Testis (tissue), 2 donors: ENCODE measurements around the gene PTPN2.

Source experiments
- POLR2A ChIP-seq: fragments of 450-650 bp; IDR thresholded peaks from one replicate; pipeline ENCODE4 v1.6.1; 2017; ENCODE audit warnings: antibody characterized with exemption, mild to moderate bottlenecking, moderate library complexity
- TF ChIP-seq, protein P1 (sequence below), 3 experiments: fragments of 450-650 bp in 2 of 3; fragments of 200-600 bp in 1 of 3; sonication (generic) in 1 of 3; IDR thresholded peaks; one replicate each; pipeline ENCODE4 v1.5.1; 2016 to 2019; ENCODE audit warnings: antibody characterized with exemption in 3 of 3, mild to moderate bottlenecking in 2 of 3, moderate library complexity in 1 of 3

DNA sequence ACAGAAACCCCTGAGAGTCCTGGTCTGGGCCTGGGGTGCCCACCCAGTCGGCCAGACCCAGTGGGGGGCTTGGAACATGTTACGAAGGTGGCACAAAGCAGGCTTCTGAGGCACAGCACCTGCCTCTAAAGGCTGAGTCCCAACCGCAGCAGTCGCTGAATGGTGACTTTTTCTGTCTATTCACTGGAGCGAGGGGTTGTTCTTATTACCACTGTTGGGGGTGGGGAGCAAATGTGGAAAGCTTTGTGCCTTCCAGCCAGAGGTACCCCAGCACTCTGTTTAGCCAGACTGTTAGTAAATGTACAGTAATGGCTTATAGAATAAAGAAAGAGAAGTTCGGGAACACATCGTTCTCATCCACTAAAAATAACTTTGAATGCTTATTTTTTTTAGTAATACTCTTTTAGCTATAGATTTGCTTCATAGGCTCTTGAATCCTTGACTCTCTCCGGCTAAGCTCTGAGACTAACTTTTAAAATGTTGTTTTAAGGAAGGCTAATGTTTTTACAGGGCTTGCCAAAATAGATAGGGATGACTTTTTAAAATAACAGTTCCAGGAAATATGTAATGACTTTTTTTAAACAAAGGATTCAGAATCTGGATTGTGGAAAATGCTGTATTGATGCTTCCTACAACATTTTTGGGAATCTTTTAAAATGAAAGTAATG, 23.4 kb upstream of the PTPN2 start:
- TF ChIP-seq, protein P1, sequence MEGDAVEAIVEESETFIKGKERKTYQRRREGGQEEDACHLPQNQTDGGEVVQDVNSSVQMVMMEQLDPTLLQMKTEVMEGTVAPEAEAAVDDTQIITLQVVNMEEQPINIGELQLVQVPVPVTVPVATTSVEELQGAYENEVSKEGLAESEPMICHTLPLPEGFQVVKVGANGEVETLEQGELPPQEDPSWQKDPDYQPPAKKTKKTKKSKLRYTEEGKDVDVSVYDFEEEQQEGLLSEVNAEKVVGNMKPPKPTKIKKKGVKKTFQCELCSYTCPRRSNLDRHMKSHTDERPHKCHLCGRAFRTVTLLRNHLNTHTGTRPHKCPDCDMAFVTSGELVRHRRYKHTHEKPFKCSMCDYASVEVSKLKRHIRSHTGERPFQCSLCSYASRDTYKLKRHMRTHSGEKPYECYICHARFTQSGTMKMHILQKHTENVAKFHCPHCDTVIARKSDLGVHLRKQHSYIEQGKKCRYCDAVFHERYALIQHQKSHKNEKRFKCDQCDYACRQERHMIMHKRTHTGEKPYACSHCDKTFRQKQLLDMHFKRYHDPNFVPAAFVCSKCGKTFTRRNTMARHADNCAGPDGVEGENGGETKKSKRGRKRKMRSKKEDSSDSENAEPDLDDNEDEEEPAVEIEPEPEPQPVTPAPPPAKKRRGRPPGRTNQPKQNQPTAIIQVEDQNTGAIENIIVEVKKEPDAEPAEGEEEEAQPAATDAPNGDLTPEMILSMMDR (IDR thresholded peaks at IDR 0.05) = no peak
- no peak for TF ChIP-seq POLR2A
